Caco-2 (cell line): ENCODE results near the gene WDR54. TPM values are rescaled to one million over a fixed set of nuclear protein-coding genes. Genes with fewer than 3 reads are reported as not detected.

Source experiments
- BruUV-seq: library from RNA; stranded (reverse); fragments of 400-500 nt; replicated peaks from 2 replicates; lab custom pipeline; 2021; lab: Mats Ljungman, UMichigan
- CTCF ChIA-PET: fragments of 300-600 bp; sonication (Branson Sonifier 250); formaldehyde crosslinking; loops from one replicate; lab custom pipeline; 2022; ENCODE audit warnings: antibody characterized with exemption; lab: Charles Lee
- POLR2A ChIA-PET: fragments of 300-600 bp; sonication (Branson Sonifier 250); formaldehyde crosslinking; loops from one replicate; lab custom pipeline; 2022; ENCODE audit warnings: antibody characterized with exemption; lab: Charles Lee
- DNase-seq, 2 experiments: peaks; one replicate each; pipeline versions ENCODE4 v3.0.0 to v3.0.0-alpha.2; 2020 to 2022
- H3K27me3 ChIP-seq: replicated peaks from 2 replicates; pipeline ENCODE4 v1.6.0; 2011; ENCODE audit warnings: low read length; ENCODE audit not compliant: control insufficient read depth, insufficient read depth
- H3K36me3 ChIP-seq: 2 replicates; pipeline ENCODE4 v1.5.1; 2011; ENCODE audit warnings: low read length; ENCODE audit not compliant: control insufficient read depth, insufficient read depth
- H3K4me1 ChIP-seq: fragments of 250-450 bp; sonication (Bioruptor Pico); 2 replicates; pipeline ENCODE4 v1.5.1; 2020; ENCODE audit warnings: mild to moderate bottlenecking
- H3K4me3 ChIP-seq: 2 replicates; pipeline ENCODE4 v1.5.1; 2011; ENCODE audit warnings: low read depth, mild to moderate bottlenecking, control low read depth, low read length
- H3K9me3 ChIP-seq: fragments of 250-450 bp; sonication (Bioruptor Pico); 2 replicates; pipeline ENCODE4 v1.5.1; 2020; ENCODE audit warnings: mild to moderate bottlenecking, moderate library complexity
- H3K27ac Mint-ChIP-seq: one replicate; pipeline ENCODE4 v1.8.0; 2022; ENCODE audit warnings: mixed read lengths; ENCODE audit not compliant: unreplicated experiment
- H3K27me3 Mint-ChIP-seq: one replicate; pipeline ENCODE4 v1.8.0; 2022; ENCODE audit warnings: mixed read lengths; ENCODE audit not compliant: insufficient read depth, unreplicated experiment
- H3K36me3 Mint-ChIP-seq: one replicate; pipeline ENCODE4 v1.8.0; 2022; ENCODE audit warnings: mild to moderate bottlenecking, mixed read lengths; ENCODE audit not compliant: insufficient read depth, unreplicated experiment
- H3K4me1 Mint-ChIP-seq: one replicate; pipeline ENCODE4 v1.8.0; 2022; ENCODE audit warnings: low read depth, mixed read lengths; ENCODE audit not compliant: unreplicated experiment
- H3K4me3 Mint-ChIP-seq: one replicate; pipeline ENCODE4 v1.8.0; 2022; ENCODE audit warnings: mild to moderate bottlenecking, moderate library complexity, mixed read lengths; ENCODE audit not compliant: unreplicated experiment
- H3K9me3 Mint-ChIP-seq: one replicate; pipeline ENCODE4 v1.8.0; 2022; ENCODE audit warnings: mixed read lengths; ENCODE audit not compliant: unreplicated experiment
- CTCF ChIP-seq, 2 experiments: fragments of 200-600 bp in 1 of 2; IDR thresholded peaks; 1 replicate in 1 of 2; 2 replicates in 1 of 2; pipeline versions ENCODE4 v1.5.1 to v1.8.0; 2011 to 2022; ENCODE audit warnings: antibody characterized with exemption in 1 of 2, control low read depth in 1 of 2, inconsistent platforms in 1 of 2, low read depth in 1 of 2, low read length in 1 of 2, mild to moderate bottlenecking in 1 of 2, moderate library complexity in 1 of 2; ENCODE audit not compliant: insufficient read depth in 1 of 2, severe bottlenecking in 1 of 2, unreplicated experiment in 1 of 2
- intact Hi-C: fragments of 100-400 bp; cut with micrococcal nuclease; formaldehyde crosslinking; loops from one replicate; pipeline ENCODE4 v1.10.0; 2022; ENCODE audit not compliant: unreplicated experiment
- total RNA-seq: library from RNA; stranded (reverse); gene quantifications from 2 replicates; pipeline ENCODE4 v1.2.3, GENCODE V29; 2022

WDR54 gene
- total RNA-seq, 1 experiment from 2014 or later: 9.9 TPM

- Mint-ChIP-seq H3K4me3 (no peak overlapping the region), H3K27me3 (no peaks in the 10 kb centered on the region), H3K27ac (no peak overlapping the region), H3K4me1 (no peaks in the 10 kb centered on the region), H3K9me3 (no peaks in the 10 kb centered on the region), H3K36me3 (peaks cover 86% of the 10 kb centered on the region)
- Histone ChIP-seq H3K36me3 (peaks cover 6% of the 10 kb centered on the region), H3K4me3 (no peak overlapping the region), H3K9me3 (no peaks in the 10 kb centered on the region), H3K27me3 (no peaks in the 10 kb centered on the region), H3K4me1 (no peaks in the 10 kb centered on the region)
- POLR2A ChIA-PET: no interaction called here
- no TSS peak for BruUV-seq
- intact Hi-C loops: no loop called here
- DNase-seq: no peak
- no peak for TF ChIP-seq CTCF (IDR thresholded peaks at IDR 0.05; ENCODE audit: insufficient read depth in 1 of 2, low read depth in 1 of 2, low read length in 1 of 2, severe bottlenecking in 1 of 2, unreplicated experiment in 1 of 2)
- CTCF ChIA-PET: interaction anchor here (1.6 kb wide), 1 partner anchor 37 kb away, joined by 5 read pairs; no protein-coding TSS in a partner anchor
Measured at GRCh38 chr2:74428675-74429074, 7.1 kb downstream of the WDR54 start.

GRCh38 chr2:74429487-74430451, 8.2 kb downstream of the WDR54 start:
- Histone ChIP-seq H3K27me3 (no peaks in the 10 kb centered on the region), H3K4me3 (no peak overlapping the region), H3K9me3 (no peaks in the 10 kb centered on the region), H3K36me3 (peaks cover 7% of the 10 kb centered on the region), H3K4me1 (no peaks in the 10 kb centered on the region)
- intact Hi-C loops: no loop called here
- TF ChIP-seq CTCF (IDR thresholded peaks at IDR 0.05; ENCODE audit: insufficient read depth in 1 of 2, low read depth in 1 of 2, low read length in 1 of 2, severe bottlenecking in 1 of 2, unreplicated experiment in 1 of 2): no peak
- ChIA-PET POLR2A (interaction anchor here (0.5 kb wide), 1 partner anchor 32 kb away, joined by 3 read pairs; no protein-coding TSS in a partner anchor), CTCF (interaction anchor here (1.6 kb wide), 1 partner anchor 38 kb away, joined by 5 read pairs; no protein-coding TSS in a partner anchor)
- peaks cover 79% of the 10 kb centered on the region for H3K36me3 Mint-ChIP-seq
- H3K4me1 Mint-ChIP-seq: no peaks in the 10 kb centered on the region
- no peak for DNase-seq
- no peak overlapping the region for H3K27ac Mint-ChIP-seq
- no peaks in the 10 kb centered on the region for H3K9me3 Mint-ChIP-seq
- H3K4me3 Mint-ChIP-seq: no peak overlapping the region
- no peaks in the 10 kb centered on the region for H3K27me3 Mint-ChIP-seq
- BruUV-seq: no TSS peak

GRCh38 chr2:74430502-74430901, 9.0 kb downstream of the WDR54 start:
- ChIA-PET CTCF (no interaction called here), POLR2A (interaction anchor here (0.5 to 0.8 kb wide), 2 partner anchors 10 to 31 kb away, joined by 3 read pairs; no protein-coding TSS in a partner anchor)
- no peak for DNase-seq
- no peaks in the 10 kb centered on the region for H3K4me1 ChIP-seq
- no peak overlapping the region for H3K27ac Mint-ChIP-seq
- H3K4me3 ChIP-seq: no peak overlapping the region
- no peaks in the 10 kb centered on the region for H3K27me3 ChIP-seq
- H3K9me3 ChIP-seq: no peaks in the 10 kb centered on the region
- H3K36me3 Mint-ChIP-seq: peaks cover 72% of the 10 kb centered on the region
- H3K4me1 Mint-ChIP-seq: no peaks in the 10 kb centered on the region
- no peak for TF ChIP-seq CTCF (IDR thresholded peaks at IDR 0.05; ENCODE audit: insufficient read depth in 1 of 2, low read depth in 1 of 2, low read length in 1 of 2, severe bottlenecking in 1 of 2, unreplicated experiment in 1 of 2)
- intact Hi-C loops: no loop called here
- peaks cover 8% of the 10 kb centered on the region for H3K36me3 ChIP-seq
- no TSS peak for BruUV-seq
- no peaks in the 10 kb centered on the region for H3K9me3 Mint-ChIP-seq
- H3K4me3 Mint-ChIP-seq: no peak overlapping the region
- H3K27me3 Mint-ChIP-seq: no peaks in the 10 kb centered on the region
